Mucosa of stomach (tissue), 1 donor: ENCODE measurements around the gene ZNF74.
"Not testable (repeated sequence)": the region's sequence is repeated elsewhere in the genome, so short reads cannot be mapped to it uniquely, and the experiment has no call there.

Experiments used
- H3K27me3 ChIP-seq: one replicate; pipeline ENCODE4 v1.7.0; 2013; ENCODE audit warnings: mild to moderate bottlenecking, low read length; ENCODE audit not compliant: control insufficient read depth, insufficient read depth
- H3K36me3 ChIP-seq: one replicate; pipeline ENCODE4 v1.7.0; 2013; ENCODE audit warnings: low read length; ENCODE audit not compliant: control insufficient read depth, insufficient read depth
- H3K4me1 ChIP-seq: one replicate; pipeline ENCODE4 v1.7.0; 2013; ENCODE audit warnings: mild to moderate bottlenecking, low read length; ENCODE audit not compliant: control insufficient read depth, insufficient read depth
- H3K4me3 ChIP-seq: one replicate; pipeline ENCODE4 v1.7.0; 2013; ENCODE audit warnings: low read length
- H3K9ac ChIP-seq: one replicate; pipeline ENCODE4 v1.7.0; 2013; ENCODE audit warnings: mild to moderate bottlenecking, low read length, moderate library complexity
- H3K9me3 ChIP-seq: one replicate; pipeline ENCODE4 v1.7.0; 2013; ENCODE audit warnings: mild to moderate bottlenecking, low read length, moderate library complexity; ENCODE audit not compliant: control insufficient read depth
- donor health status: Pancreatic carcinoma.

Gene ZNF74

DNA sequence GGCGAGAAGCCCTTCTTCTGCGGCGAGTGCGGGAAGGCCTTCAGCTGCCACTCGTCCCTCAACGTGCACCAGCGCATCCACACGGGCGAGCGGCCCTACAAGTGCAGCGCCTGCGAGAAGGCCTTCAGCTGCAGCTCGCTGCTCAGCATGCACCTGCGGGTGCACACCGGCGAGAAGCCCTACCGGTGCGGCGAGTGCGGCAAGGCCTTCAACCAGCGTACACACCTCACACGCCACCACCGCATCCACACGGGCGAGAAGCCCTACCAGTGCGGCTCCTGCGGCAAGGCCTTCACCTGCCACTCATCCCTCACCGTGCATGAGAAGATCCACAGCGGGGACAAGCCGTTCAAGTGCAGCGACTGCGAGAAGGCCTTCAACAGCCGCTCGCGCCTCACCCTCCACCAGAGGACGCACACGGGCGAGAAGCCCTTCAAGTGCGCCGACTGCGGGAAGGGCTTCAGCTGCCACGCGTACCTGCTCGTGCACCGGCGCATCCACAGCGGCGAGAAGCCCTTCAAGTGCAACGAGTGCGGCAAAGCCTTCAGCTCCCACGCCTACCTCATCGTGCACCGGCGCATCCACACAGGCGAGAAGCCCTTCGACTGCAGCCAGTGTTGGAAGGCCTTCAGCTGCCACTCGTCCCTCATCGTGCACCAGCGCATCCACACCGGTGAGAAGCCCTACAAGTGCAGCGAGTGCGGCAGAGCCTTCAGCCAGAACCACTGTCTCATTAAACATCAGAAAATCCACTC is 12.2 kb downstream of the ZNF74 start:
- no peaks in the 10 kb centered on the region for H3K9me3 ChIP-seq
- no peaks in the 10 kb centered on the region for H3K4me1 ChIP-seq
- H3K9ac ChIP-seq = no peak overlapping the region
- no peak overlapping the region for H3K4me3 ChIP-seq
- H3K36me3 ChIP-seq = no peaks in the 10 kb centered on the region
- H3K27me3 ChIP-seq = no peaks in the 10 kb centered on the region

DNA sequence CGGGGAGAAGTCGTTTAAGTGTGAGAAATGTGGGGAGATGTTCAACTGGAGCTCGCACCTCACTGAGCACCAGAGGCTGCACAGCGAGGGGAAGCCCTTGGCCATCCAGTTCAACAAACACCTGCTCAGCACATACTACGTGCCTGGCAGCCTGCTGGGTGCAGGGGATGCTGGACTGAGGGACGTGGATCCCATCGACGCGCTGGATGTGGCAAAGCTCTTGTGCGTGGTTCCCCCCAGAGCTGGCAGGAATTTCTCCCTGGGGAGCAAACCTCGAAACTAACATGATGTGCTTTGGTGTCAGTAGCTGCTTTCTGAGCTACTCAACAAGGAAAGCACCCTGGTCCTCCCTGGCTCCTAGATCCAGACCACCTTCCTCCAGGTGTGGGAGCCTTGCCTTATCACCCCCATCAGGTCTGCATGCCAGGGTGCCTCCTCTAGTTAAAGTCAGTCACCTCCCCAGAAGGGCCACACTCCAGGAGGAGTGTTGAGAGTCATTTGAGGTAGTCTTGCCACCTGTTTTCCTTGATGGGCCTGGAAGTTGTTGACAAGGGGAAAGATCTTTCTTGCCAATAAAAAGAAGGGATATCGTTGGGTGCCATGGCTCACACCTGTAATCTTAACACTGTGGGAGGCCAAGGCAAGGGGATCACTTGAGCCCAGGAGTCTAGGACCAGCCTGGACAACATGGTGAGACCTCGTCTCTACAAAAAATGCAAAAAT is 12.9 kb downstream of the ZNF74 start:
- Histone ChIP-seq H3K4me1 (no peaks in the 10 kb centered on the region), H3K36me3 (no peaks in the 10 kb centered on the region), H3K9me3 (no peaks in the 10 kb centered on the region), H3K27me3 (no peaks in the 10 kb centered on the region), H3K9ac (no peak overlapping the region), H3K4me3 (no peak overlapping the region)

DNA sequence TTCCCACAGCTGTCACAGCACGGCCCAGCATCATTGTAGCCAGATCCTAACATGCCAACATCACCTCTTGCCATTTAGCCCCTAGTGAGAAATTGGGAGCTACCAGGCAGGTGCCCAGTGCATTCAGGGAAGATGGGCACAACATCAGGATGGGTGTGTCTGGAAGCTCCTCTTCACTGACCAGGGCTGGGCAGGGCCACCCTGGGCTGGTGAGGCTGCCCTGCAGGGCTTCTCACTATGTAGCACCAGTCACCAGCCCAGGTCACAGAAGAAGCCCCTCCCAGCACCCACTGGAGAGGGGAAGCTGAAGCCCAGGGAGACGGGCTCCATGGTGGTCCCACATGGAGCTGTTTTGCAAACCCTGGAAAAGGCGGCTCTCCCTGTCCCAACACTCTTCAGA is 13.9 kb downstream of the ZNF74 start:
- Histone ChIP-seq H3K4me1 (no peaks in the 10 kb centered on the region), H3K9ac (no peak overlapping the region), H3K36me3 (no peaks in the 10 kb centered on the region), H3K4me3 (no peak overlapping the region), H3K9me3 (no peaks in the 10 kb centered on the region), H3K27me3 (peaks cover 2% of the 10 kb centered on the region)

DNA sequence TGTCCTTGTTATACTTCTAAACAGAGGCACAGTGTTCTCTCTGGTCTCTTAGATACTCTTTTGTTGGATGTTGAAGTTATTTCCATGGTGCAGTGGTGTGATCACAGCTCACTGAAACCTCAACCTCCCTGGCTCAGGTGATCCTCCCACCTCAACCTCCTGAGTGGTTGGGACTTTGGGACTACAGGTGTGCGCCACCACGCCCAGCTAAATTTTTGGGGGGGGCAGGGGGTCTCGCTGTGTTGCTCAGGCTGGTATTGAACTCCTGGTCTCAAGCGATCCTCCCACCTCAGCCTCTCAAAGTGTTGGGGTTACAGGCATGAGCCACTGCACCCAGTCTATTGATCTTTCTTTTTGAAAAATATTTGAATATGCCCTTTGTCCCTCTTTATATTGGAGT is 14.9 kb downstream of the ZNF74 start:
- Histone ChIP-seq H3K9ac (no peak overlapping the region), H3K4me3 (no peak overlapping the region), H3K9me3 (no peaks in the 10 kb centered on the region), H3K4me1 (no peaks in the 10 kb centered on the region), H3K27me3 (peaks cover 3% of the 10 kb centered on the region), H3K36me3 (no peaks in the 10 kb centered on the region)

DNA sequence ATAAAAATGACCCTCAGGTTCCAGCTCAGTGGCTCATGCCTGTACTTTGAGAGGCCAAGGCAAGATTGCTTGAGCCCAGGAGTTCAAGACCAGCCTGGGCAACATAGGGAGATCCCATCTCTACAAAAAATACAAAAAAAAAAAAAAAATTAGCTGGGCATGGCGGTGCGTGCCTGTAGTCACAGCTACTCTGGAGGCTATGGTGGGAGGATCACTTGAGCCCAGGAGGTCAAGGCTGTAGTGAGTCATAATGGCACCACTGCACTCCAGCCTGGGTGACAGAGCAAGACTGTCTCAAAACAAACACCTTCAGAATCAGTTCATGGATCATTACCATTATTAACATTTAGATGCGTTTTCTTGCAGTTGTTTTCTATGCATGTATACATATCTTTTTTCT is 15.4 kb downstream of the ZNF74 start:
- not testable (repeated sequence) for H3K27me3 ChIP-seq

DNA sequence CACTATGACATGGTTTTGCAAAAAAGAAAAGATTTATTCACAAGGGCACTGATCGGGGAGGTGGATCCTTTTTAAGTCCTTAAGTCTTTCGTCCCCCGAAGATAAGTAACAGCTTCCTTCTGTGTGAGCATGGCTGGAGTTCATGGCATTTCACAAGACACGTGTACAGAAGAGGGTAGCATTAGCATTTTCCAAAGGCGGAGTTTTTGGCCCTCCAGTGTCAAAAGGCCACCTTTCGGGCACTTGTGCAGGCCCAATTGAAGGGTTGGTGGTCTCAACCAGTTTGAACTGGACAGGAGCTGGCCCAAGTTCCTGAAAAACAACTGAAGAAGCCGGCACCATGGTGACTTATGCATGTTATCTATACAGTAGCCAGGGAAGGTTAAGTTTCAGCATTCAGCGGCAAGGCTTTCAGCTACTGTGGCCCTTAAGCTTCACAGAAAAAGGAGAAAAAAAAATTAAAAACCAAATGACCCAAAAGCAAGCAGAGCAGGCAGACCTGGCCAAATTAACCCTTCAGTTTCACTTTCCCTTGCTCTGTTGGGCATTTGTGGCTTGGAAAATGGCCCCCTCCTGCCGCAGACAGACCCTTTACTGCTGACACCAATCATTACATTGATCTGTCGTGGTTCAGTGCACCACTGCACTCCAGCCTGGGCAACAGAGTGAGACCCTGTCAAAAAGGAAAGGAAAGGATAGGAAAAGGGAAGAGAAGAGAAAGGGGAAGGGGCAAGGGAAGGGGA is 18.7 kb downstream of the ZNF74 start:
- H3K36me3 ChIP-seq = no peaks in the 10 kb centered on the region
- no peaks in the 10 kb centered on the region for H3K9me3 ChIP-seq
- H3K27me3 ChIP-seq = peaks cover 3% of the 10 kb centered on the region
- no peak overlapping the region for H3K4me3 ChIP-seq
- H3K9ac ChIP-seq = no peak overlapping the region
- no peaks in the 10 kb centered on the region for H3K4me1 ChIP-seq

More for the DNA sequence above, 15.4 kb downstream of the ZNF74 start:
- H3K36me3 ChIP-seq, H3K9ac ChIP-seq, H3K4me1 ChIP-seq, H3K4me3 ChIP-seq, H3K9me3 ChIP-seq: not testable (repeated sequence)

DNA sequence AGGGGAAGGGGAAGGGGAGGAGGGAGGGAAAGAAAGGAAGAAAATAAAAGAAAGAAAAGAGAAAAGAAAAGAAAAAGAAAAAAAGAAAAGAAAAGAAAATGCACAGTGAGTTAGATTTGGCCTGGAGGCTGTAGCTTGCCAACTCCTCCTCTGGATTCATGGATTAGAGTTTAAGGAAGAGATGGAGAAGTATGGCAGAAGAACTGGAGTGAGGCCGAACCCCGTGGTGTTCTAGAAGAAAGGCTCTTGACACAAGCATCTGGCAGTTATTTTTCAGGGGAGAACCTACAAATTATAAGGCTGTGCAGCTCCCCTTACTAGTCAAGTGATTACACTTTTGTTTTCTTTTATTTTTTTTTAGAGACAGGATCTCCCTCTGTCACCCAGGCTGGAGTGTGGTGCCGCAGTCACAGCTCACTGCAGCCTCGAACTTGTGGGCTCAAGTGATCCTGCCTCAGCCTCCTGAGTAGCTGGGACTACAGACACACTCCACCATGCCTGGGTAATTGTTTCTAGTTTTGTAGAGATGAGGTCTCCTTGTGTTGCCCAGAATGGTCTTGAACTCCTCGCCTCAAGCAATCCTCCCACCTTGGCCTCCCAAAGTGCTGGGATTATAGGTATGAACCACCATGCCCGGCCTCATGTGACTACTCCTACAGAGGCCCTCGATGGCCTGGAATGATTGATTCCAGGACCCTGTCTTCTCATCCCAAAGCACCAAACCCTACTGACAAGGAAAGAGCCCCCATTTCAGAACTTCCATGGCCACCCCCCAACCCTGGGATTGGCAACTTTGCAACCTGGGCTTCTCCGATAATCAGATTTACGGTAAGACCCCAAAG is 19.5 kb downstream of the ZNF74 start:
- Histone ChIP-seq H3K4me1 (peaks cover 3% of the 10 kb centered on the region), H3K9me3 (no peaks in the 10 kb centered on the region), H3K4me3 (no peak overlapping the region), H3K27me3 (peaks cover 3% of the 10 kb centered on the region), H3K36me3 (no peaks in the 10 kb centered on the region), H3K9ac (no peak overlapping the region)

DNA sequence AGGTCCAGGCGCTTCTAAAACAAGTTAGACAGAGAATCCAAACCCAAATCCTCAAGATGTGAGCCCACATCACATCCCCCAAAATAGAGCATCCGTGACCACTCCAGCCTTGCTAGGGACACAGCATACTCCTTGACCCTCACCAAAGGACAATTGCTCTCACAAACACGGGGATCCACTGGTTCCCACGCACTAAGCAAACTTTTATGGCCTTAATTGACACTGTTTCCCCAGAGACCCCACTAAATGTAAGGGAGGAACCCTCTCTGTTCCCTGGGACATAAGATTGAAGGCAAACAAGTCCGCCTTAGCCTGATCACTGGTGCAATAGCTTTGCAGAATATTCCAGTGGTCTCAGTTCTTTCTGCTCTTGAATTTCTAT is 20.1 kb downstream of the ZNF74 start:
- H3K9ac ChIP-seq = no peak overlapping the region
- peaks cover 3% of the 10 kb centered on the region for H3K27me3 ChIP-seq
- no peaks in the 10 kb centered on the region for H3K36me3 ChIP-seq
- no peak overlapping the region for H3K4me3 ChIP-seq
- no peaks in the 10 kb centered on the region for H3K9me3 ChIP-seq
- peaks cover 4% of the 10 kb centered on the region for H3K4me1 ChIP-seq

DNA sequence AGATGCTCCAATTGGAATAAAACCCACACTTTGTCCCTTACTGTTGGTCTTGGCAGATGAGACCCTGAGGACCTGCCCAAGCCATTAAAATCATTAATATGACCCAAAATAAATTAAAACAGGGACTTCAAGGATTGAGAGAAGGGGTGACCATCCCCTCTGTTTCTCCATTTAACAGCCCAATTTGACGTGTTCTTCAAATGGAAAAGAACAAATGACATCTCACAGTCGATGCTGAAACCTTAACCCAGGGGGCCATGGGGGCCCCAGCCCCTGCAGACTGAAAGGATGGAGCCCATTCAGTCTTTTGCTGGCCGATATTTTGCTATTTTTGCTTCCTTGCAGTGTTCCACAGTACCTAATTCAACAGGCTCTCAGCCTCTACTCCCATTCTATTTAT is 20.5 kb downstream of the ZNF74 start:
- no peaks in the 10 kb centered on the region for H3K36me3 ChIP-seq
- no peak overlapping the region for H3K9ac ChIP-seq
- peaks cover 3% of the 10 kb centered on the region for H3K27me3 ChIP-seq
- no peaks in the 10 kb centered on the region for H3K9me3 ChIP-seq
- no peak overlapping the region for H3K4me3 ChIP-seq
- peaks cover 4% of the 10 kb centered on the region for H3K4me1 ChIP-seq

DNA sequence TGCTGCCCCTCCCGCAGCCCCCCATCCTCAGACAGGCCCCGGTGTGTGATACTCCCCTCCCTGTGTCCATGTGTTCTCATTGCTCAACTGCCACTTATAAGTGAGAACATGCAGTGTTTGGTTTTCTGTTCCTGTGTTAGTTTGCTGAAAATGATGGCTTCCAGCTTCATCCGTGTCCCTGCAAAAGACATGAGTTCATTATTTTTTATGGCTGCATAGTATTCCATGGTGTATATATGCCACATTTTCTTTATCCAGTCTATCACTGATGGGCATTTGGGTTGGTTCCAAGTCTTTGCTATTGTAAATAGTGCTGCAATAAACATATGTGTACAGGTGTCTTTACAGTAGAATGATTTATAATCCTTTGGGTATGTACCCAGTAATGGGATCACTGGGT is 21.3 kb downstream of the ZNF74 start:
- H3K27me3 ChIP-seq, H3K4me1 ChIP-seq, H3K4me3 ChIP-seq, H3K9me3 ChIP-seq, H3K36me3 ChIP-seq, H3K9ac ChIP-seq: not testable (repeated sequence)

DNA sequence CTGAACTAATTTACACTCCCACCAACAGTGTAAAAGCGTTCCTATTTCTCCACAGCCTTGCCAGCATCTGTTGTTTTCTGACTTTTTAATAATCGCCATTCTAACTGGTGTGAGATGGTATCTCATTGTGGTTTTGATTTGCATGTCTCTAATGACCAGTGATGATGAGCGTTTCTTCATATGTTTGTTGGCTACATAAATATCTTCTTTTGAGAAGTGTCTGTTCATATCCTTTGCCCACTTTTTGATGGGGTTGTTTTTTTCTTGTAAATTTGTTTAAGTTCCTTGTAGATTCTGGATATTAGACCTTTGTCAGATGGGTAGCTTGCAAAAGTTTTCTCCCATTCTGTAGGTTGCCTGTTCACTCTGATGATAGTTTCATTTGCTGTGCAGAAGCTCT is 21.7 kb downstream of the ZNF74 start:
- H3K36me3 ChIP-seq, H3K9me3 ChIP-seq, H3K4me1 ChIP-seq, H3K9ac ChIP-seq, H3K27me3 ChIP-seq, H3K4me3 ChIP-seq: not testable (repeated sequence)
